ENCODE measurements around the gene GTF3C6. TPM values are rescaled to one million over a fixed set of nuclear protein-coding genes. Genes with fewer than 3 reads are reported as not detected.

GTF3C6 gene
- total RNA-seq, 1 experiment from 2014 or later, result 32.0 TPM

DNA sequence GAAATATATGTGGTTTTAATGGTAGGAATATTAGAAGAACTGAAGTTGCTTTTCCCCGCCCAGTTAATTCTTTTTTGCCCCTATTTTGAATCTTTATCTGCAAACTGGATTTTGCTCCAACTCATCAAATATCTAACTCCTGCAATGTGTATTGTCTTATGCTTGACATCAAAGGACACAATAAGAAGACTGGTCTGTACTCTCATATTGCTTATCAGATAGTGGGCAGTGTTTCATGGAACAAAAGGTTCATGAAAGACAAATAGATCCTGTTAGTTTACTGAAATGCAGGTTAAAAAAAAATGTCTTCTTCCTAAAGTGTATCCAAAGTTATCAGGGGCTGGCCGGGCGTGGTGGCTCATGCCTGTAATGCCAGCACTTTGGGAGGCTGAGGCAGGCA is 27.7 kb upstream of the GTF3C6 start:
- Histone ChIP-seq H3K27ac (ENCODE audit: low read depth, low read length) (no peak overlapping the region), H4K20me1 (ENCODE audit: insufficient read depth) (no peaks in the 10 kb centered on the region), H3K4me2 (ENCODE audit: low read length) (no peak overlapping the region), H3K4me3 (replicated peaks in 1 of 2; ENCODE audit: low read depth in 1 of 2, low read length in 2 of 2) (no peak overlapping the region), H3K27me3 (ENCODE audit: insufficient read depth, low read length) (no peaks in the 10 kb centered on the region), H3K79me2 (ENCODE audit: insufficient read depth, low read length) (no peaks in the 10 kb centered on the region), H3K9me3 (ENCODE audit: control insufficient read depth in 1 of 2, insufficient read depth in 1 of 2, low read depth in 1 of 2, low read length in 2 of 2) (no peaks in the 10 kb centered on the region), H3K36me3 (ENCODE audit: control insufficient read depth in 1 of 2, insufficient read depth in 2 of 2, low read length in 2 of 2) (no peaks in the 10 kb centered on the region), H2AFZ (ENCODE audit: low read depth, low read length, poor library complexity, severe bottlenecking) (no peak overlapping the region), H3K9ac (ENCODE audit: low read length) (no peak overlapping the region), H3K9me2 (ENCODE audit: insufficient read depth) (no peaks in the 10 kb centered on the region), H3K4me1 (ENCODE audit: control insufficient read depth in 1 of 2, insufficient read depth in 2 of 2, low read length in 2 of 2) (no peaks in the 10 kb centered on the region)
- RAD21 ChIA-PET (ENCODE audit: low non-redundant PET in 1 of 2, low total read pairs in 2 of 2, uncharacterized antibody in 2 of 2, unreplicated experiment in 2 of 2), result no interaction called here
- BruUV-seq (replicated peaks), result no TSS peak
- intact Hi-C loops (cut with micrococcal nuclease), result no loop called here
- TF ChIP-seq SIN3A (IDR thresholded peaks at IDR 0.05; ENCODE audit: low read depth) (no peak), POLR2A (IDR thresholded peaks at IDR 0.05; ENCODE audit: borderline replicate concordance, extremely low read depth, insufficient read depth, insufficient read length) (no peak), SP1 (IDR thresholded peaks at IDR 0.05; ENCODE audit: low read depth) (no peak), YY1 (IDR thresholded peaks at IDR 0.05; ENCODE audit: extremely low read depth, insufficient replicate concordance, low read depth, low read length) (no peak)
- no peak for DNase-seq (ENCODE audit: low read depth, low spot score)
- no peak for ATAC-seq
- POLR2A ChIA-PET, result no interaction called here
- CTCF ChIA-PET, result no interaction called here

DNA sequence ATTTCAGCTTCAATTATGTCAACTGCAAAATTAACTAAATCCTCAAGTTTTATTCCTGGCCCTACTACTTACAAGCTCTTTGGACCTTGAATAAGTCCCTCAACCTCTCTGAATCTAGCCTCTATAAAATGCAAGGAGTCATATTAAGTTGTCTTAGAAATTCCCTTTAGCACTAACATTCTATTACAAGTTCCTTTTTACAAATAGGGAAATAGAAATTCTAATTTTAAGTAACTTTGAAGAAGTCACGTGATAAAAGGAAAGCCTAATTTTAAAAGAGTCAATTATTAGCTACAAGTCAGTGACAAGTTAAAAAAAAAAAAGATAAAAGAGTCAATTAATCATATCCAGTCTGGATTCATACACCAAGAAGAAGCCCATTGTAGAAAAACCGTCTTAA is 24.6 kb upstream of the GTF3C6 start:
- peaks cover 0 to 4% of the 10 kb centered on the region in 2 experiments; a peak in 1 of 4 replicates for H3K4me1 ChIP-seq (ENCODE audit: control insufficient read depth in 1 of 2, insufficient read depth in 2 of 2, low read length in 2 of 2)

More for the DNA sequence above, 24.6 kb upstream of the GTF3C6 start:
- no peak overlapping the region for H3K27ac ChIP-seq (ENCODE audit: low read depth, low read length)
- no peak for DNase-seq (ENCODE audit: low read depth, low spot score)
- CTCF ChIA-PET, result no interaction called here
- H3K9me2 ChIP-seq (ENCODE audit: insufficient read depth), result no peaks in the 10 kb centered on the region
- no peak overlapping the region for H3K9ac ChIP-seq (ENCODE audit: low read length)
- no TSS peak for BruUV-seq (replicated peaks)
- H3K9me3 ChIP-seq (ENCODE audit: control insufficient read depth in 1 of 2, insufficient read depth in 1 of 2, low read depth in 1 of 2, low read length in 2 of 2), result no peaks in the 10 kb centered on the region
- H4K20me1 ChIP-seq (ENCODE audit: insufficient read depth), result no peaks in the 10 kb centered on the region
- H2AFZ ChIP-seq (ENCODE audit: low read depth, low read length, poor library complexity, severe bottlenecking), result no peak overlapping the region
- no peak overlapping the region for H3K4me2 ChIP-seq (ENCODE audit: low read length)
- POLR2A ChIA-PET, result interaction anchor here (1.2 kb wide), 1 partner anchor 60 kb away, joined by 3 read pairs; the partner anchor contains the start of gene AMD1
- no peak for TF ChIP-seq JUND (IDR thresholded peaks at IDR 0.05)
- no peak for TF ChIP-seq SRF (IDR thresholded peaks at IDR 0.05; ENCODE audit: low read depth)
- no peak for TF ChIP-seq FOSL1 (IDR thresholded peaks at IDR 0.05; ENCODE audit: low read depth)
- no peak for TF ChIP-seq YY1 (IDR thresholded peaks at IDR 0.05; ENCODE audit: extremely low read depth, insufficient replicate concordance, low read depth, low read length)
- TF ChIP-seq, protein P1, sequence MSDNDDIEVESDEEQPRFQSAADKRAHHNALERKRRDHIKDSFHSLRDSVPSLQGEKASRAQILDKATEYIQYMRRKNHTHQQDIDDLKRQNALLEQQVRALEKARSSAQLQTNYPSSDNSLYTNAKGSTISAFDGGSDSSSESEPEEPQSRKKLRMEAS (IDR thresholded peaks at IDR 0.05), result no peak
- TF ChIP-seq ZNF274 (IDR thresholded peaks at IDR 0.05; ENCODE audit: low read depth, low read length), result no peak
- TF ChIP-seq TCF7L2 (IDR thresholded peaks at IDR 0.05; ENCODE audit: borderline replicate concordance, extremely low read depth, insufficient read depth, insufficient read length), result no peak
- TF ChIP-seq ELF1 (IDR thresholded peaks at IDR 0.05; ENCODE audit: borderline replicate concordance, low read depth), result no peak
- TF ChIP-seq, protein P2, sequence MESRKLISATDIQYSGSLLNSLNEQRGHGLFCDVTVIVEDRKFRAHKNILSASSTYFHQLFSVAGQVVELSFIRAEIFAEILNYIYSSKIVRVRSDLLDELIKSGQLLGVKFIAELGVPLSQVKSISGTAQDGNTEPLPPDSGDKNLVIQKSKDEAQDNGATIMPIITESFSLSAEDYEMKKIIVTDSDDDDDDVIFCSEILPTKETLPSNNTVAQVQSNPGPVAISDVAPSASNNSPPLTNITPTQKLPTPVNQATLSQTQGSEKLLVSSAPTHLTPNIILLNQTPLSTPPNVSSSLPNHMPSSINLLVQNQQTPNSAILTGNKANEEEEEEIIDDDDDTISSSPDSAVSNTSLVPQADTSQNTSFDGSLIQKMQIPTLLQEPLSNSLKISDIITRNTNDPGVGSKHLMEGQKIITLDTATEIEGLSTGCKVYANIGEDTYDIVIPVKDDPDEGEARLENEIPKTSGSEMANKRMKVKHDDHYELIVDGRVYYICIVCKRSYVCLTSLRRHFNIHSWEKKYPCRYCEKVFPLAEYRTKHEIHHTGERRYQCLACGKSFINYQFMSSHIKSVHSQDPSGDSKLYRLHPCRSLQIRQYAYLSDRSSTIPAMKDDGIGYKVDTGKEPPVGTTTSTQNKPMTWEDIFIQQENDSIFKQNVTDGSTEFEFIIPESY (IDR thresholded peaks at IDR 0.05; ENCODE audit: extremely low read depth, insufficient replicate concordance, low read length), result no peak
- no peak for TF ChIP-seq CEBPB (IDR thresholded peaks at IDR 0.05; ENCODE audit: low read depth)
- no peak for TF ChIP-seq ATF3 (IDR thresholded peaks at IDR 0.05)
- no peak for TF ChIP-seq EGR1 (IDR thresholded peaks at IDR 0.05; ENCODE audit: low read depth)
- no peak for TF ChIP-seq POLR2AphosphoS5 (IDR thresholded peaks at IDR 0.05; ENCODE audit: low read depth, low read length)
- H3K36me3 ChIP-seq (ENCODE audit: control insufficient read depth in 1 of 2, insufficient read depth in 2 of 2, low read length in 2 of 2), result no peaks in the 10 kb centered on the region
- H3K79me2 ChIP-seq (ENCODE audit: insufficient read depth, low read length), result no peaks in the 10 kb centered on the region
- no peaks in the 10 kb centered on the region for H3K27me3 ChIP-seq (ENCODE audit: insufficient read depth, low read length)
- intact Hi-C loops (cut with micrococcal nuclease), result no loop called here
- no peak for ATAC-seq
- RAD21 ChIA-PET (ENCODE audit: low non-redundant PET in 1 of 2, low total read pairs in 2 of 2, uncharacterized antibody in 2 of 2, unreplicated experiment in 2 of 2), result no interaction called here
- H3K4me3 ChIP-seq (replicated peaks in 1 of 2; ENCODE audit: low read depth in 1 of 2, low read length in 2 of 2), result no peak overlapping the region
